Endothelial cell of umbilical vein (primary cell): Measurements from ENCODE around the gene NRG3.

Source experiments
- CTCF ChIP-seq, 2 donors: IDR thresholded peaks; 1 replicate in 1 of 2; 2 replicates in 1 of 2; pipeline ENCODE4 v1.5.1; 2011; ENCODE audit warnings: low read length in 2 of 2, mild to moderate bottlenecking in 2 of 2, moderate library complexity in 2 of 2, control low read depth in 1 of 2, inconsistent platforms in 1 of 2, low read depth in 1 of 2; ENCODE audit not compliant: insufficient read depth in 1 of 2; ENCODE audit errors: extremely low read depth in 1 of 2
- EZH2 ChIP-seq: IDR thresholded peaks from 2 replicates; pipeline ENCODE4 v1.6.1; 2012; ENCODE audit warnings: borderline replicate concordance, low read depth, mild to moderate bottlenecking, moderate library complexity, low read length, inconsistent platforms; ENCODE audit not compliant: severe bottlenecking
- JUN ChIP-seq: IDR thresholded peaks from 2 replicates; pipeline ENCODE4 v1.6.1; 2011; ENCODE audit warnings: borderline replicate concordance, low read depth; ENCODE audit not compliant: insufficient read length, insufficient read depth
- POLR2A ChIP-seq: IDR thresholded peaks from 2 replicates; pipeline ENCODE4 v1.6.1; 2012; ENCODE audit warnings: low read depth, mild to moderate bottlenecking, control low read depth, low read length
- POLR2AphosphoS5 ChIP-seq: IDR thresholded peaks from 2 replicates; pipeline ENCODE4 v1.6.1; 2012; ENCODE audit warnings: low read depth, mild to moderate bottlenecking, control low read depth, low read length, moderate library complexity; ENCODE audit not compliant: insufficient read depth

- no peak for TF ChIP-seq POLR2A
- TF ChIP-seq JUN, result no peak
- no peak for TF ChIP-seq CTCF (IDR thresholded peaks at IDR 0.05; ENCODE audit: extremely low read depth in 1 of 2, insufficient read depth in 1 of 2, low read depth in 1 of 2, low read length in 2 of 2)
- TF ChIP-seq EZH2, result no peak
- TF ChIP-seq POLR2AphosphoS5, result no peak
These were observed 1.6 kb upstream of the NRG3 start for GRCh38 chr10:81873231-81873931.
